SHP77 (cell line): ENCODE data around the gene RCBTB1.
"Not testable (repeated sequence)": the region's sequence is repeated elsewhere in the genome, so short reads cannot be mapped to it uniquely, and the experiment has no call there.

ENCODE experiments used
- DNase-seq, 2 experiments: peaks; one replicate each; lab custom pipeline; 2025; lab: John Stamatoyannopoulos, UW

RCBTB1 gene

DNA sequence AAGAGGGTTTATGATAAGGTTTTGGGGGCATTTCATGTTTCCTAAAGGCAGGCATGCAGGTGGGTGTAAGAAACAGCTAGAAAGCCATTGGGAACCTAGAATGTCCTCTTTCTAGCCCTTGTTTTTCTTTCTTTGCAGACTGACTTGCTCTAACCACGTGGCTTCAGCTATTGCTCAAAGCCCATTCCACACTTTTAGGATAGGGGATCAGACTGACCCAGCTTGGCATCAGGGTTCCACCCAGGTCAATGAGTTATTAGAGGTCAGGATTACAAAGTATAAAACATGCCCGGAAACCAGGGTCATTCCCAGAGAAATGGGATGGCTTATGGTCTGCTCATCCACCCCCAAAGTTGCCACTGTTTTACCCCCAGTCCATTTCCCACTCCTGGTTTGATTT, 72.8 kb downstream of the RCBTB1 start:
- no peak for DNase-seq

DNA sequence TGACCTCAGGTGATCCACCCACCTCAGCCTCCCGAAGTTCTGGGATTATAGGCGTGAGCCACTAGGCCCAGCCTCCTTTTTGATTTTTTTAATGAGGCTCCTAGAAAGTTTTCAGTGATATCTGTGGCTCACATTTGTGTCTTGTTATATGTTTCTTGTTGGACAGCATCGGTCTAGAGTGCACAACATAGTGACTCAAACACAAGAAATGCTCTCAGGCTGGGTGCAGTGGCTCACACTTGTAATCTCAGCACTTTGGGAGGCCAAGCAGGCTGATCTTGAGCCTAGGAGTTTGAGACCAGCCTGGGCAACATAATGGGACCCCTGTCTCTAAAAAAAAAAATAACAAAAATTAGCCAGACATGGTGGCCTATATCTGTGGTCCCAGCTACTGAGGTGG, 81.4 kb downstream of the RCBTB1 start:
- no peak for DNase-seq

- DNase-seq: no peak
Observed at GRCh38 chr13:49502954-49503353, 82.4 kb downstream of the RCBTB1 start.

DNA sequence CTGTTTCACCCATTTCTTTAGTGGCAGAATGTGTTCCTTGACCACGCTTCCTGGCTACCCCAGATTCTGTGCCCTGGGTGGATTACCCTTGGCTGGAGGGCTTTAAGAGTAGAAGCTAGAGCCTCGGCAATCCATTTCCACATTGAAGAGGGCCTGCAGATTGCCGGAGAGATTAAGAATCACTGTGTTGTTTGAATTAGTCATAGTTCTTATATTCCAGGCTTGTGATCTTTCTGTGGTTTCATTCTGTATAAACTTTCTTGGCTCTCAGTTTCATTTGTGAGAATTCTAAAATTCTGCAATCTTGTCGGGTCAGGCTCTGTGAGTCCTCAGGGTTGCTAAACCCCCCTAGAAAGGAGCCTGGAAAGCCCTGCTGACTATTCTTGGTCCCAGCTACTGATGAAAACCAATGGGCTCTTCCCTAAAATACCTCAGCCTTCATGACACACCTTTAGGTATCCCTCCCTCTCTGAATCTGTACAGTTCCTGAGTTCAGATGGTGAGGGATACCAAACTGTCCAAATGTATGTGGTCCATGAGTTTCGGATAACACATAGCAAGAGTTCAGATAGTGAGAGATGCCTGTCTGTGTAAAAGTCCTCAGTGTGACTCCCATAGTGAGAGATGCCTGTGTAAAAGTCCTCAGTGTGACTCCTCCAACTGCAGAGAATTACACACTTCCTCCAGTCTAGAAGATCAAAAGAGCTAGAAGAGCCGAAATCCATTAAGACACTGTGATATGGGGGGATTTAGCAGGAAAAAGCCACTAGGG, 85.3 kb downstream of the RCBTB1 start:
- no peak for DNase-seq

DNA sequence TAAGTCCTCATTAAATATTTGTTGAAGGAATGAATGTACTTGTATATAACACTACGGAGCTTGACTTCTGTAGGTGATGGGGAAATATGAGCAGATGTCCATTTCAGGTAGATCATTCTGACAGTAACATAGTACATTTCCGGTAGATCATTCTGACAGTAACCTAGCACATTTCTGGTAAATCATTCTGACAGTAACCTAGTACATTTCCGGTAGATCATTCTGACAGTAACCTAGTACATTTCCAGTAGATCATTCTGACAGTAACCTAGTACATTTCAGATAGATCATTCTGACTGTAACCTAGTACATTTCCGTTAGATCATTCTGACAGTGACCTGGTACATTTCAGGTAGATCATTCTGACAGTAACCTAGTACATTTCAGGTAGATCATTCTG, 87.2 kb downstream of the RCBTB1 start:
- no peak for DNase-seq

- no peak for DNase-seq
Observed at GRCh38 chr13:49497272-49497671, 88.1 kb downstream of the RCBTB1 start.

DNA sequence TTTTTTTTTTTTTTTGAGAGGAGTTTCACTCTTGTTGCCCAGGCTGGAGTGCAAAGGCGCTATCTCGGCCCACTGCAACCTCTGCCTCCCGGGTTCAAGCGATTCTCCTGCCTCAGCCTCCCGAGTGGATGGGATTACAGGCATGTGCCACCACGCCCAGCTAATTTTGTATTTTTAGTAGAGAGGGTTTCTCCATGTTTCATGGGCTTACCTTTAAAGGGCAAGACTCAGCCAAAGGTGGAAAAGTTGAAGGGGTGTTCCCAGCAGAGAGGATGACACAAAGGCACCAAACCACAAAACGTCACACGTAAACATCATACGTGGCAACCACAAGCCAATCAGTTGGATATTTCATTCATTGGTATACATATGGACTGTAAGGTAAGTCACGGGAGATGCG, 88.5 kb downstream of the RCBTB1 start:
- DNase-seq: not testable (repeated sequence)

GRCh38 chr13:49495783-49496762, 89.3 kb downstream of the RCBTB1 start, which contains the start of gene PHF11:
Gene PHF11, plus strand, starts transcription at chr13:49495953. Its CDS starts 49 bp downstream, at chr13:49496002.
- DNase-seq: no peak

DNA sequence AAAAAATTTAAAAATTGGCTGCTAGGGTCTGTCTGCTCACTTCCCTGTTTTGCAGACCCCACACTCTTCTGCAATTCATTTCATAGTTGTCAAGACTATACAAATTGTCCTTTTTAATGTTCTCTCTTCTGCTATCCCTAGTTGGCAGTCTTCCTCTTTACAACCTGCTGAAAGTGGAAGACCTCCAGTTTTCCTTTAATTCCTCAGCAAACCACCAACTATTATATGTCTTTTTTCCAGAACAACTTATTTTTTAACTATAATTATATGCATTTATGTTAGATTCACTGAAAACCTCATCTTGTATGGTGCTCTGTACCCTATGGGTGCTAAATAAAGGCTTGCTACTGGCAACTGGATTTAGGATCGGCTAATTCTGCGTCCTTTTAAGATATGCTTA, 90.7 kb downstream of the RCBTB1 start:
- no peak for DNase-seq

GRCh38 chr13:49488563-49488962, 96.8 kb downstream of the RCBTB1 start:
- DNase-seq: no peak
